Neural cell (in vitro differentiated cells): Measurements from ENCODE around the gene GP2. TPM values are rescaled to one million over a fixed set of nuclear protein-coding genes. Genes with fewer than 3 reads are reported as not detected.

Source experiments
- H2AFZ ChIP-seq: fragments of 200-600, 300-800 bp; sonication (generic), shearing (Covaris generic); 2 replicates; pipeline ENCODE4 v1.6.0; 2014; ENCODE audit warnings: low read depth, mild to moderate bottlenecking, antibody characterized with exemption, low read length, moderate library complexity
- H3F3A ChIP-seq: fragments of 200-600 bp; shearing (Covaris generic); 2 replicates; pipeline ENCODE4 v1.6.1; 2016; ENCODE audit warnings: mild to moderate bottlenecking, moderate library complexity, mixed read lengths, antibody characterized with exemption, low read length; ENCODE audit not compliant: insufficient read depth, poor library complexity, severe bottlenecking
- H3K27ac ChIP-seq: fragments of 200-600, 300-800 bp; sonication (generic), shearing (Covaris generic); 2 replicates; pipeline ENCODE4 v1.5.1; 2014; ENCODE audit warnings: mild to moderate bottlenecking, low read length, moderate library complexity
- H3K27me3 ChIP-seq: fragments of 300-800, 200-600 bp; sonication (generic), shearing (Covaris generic); 2 replicates; pipeline ENCODE4 v1.6.0; 2014; ENCODE audit warnings: mild to moderate bottlenecking, low read depth, low read length, moderate library complexity; ENCODE audit not compliant: insufficient read depth
- H3K36me3 ChIP-seq: fragments of 300-800, 200-600 bp; sonication (generic), shearing (Covaris generic); 2 replicates; pipeline ENCODE4 v1.5.1; 2014; ENCODE audit warnings: mild to moderate bottlenecking, antibody characterized with exemption, low read length, moderate library complexity; ENCODE audit not compliant: insufficient read depth
- H3K4me2 ChIP-seq: fragments of 300-800, 200-600 bp; sonication (generic), shearing (Covaris generic); 2 replicates; pipeline ENCODE4 v1.6.0; 2014; ENCODE audit warnings: mild to moderate bottlenecking, low read length
- H3K4me3 ChIP-seq: fragments of 300-800, 200-600 bp; sonication (generic), shearing (Covaris generic); 2 replicates; pipeline ENCODE4 v1.5.1; 2014; ENCODE audit warnings: mild to moderate bottlenecking, low read length, moderate library complexity
- H3K79me2 ChIP-seq: fragments of 200-600 bp; shearing (Covaris generic); replicated peaks from 2 replicates; pipeline ENCODE4 v1.6.0; 2014; ENCODE audit warnings: mild to moderate bottlenecking, low read length, moderate library complexity; ENCODE audit not compliant: insufficient read depth
- H3K9ac ChIP-seq: fragments of 300-800, 200-600 bp; sonication (generic), shearing (Covaris generic); 2 replicates; pipeline ENCODE4 v1.6.1; 2016; ENCODE audit warnings: mild to moderate bottlenecking, low read length, mixed read lengths
- H3K9me2 ChIP-seq: fragments of 200-600 bp; shearing (Covaris generic); 2 replicates; pipeline ENCODE4 v1.6.1; 2016; ENCODE audit warnings: mild to moderate bottlenecking, low read length, mixed read lengths; ENCODE audit not compliant: insufficient read depth
- H3K9me3 ChIP-seq: fragments of 200-600, 300-800 bp; sonication (generic), shearing (Covaris generic); 2 replicates; pipeline ENCODE4 v1.6.1; 2016; ENCODE audit warnings: mild to moderate bottlenecking, mixed run types, low read length, moderate library complexity, mixed read lengths
- H4K20me1 ChIP-seq: fragments of 200-600 bp; shearing (Covaris generic); 2 replicates; pipeline ENCODE4 v1.6.1; 2016; ENCODE audit warnings: mild to moderate bottlenecking, mixed run types; ENCODE audit not compliant: insufficient read depth
- EP300 ChIP-seq: fragments of 450-650 bp; conservative IDR thresholded peaks from 2 replicates; pipeline ENCODE4 v1.6.1; 2014; ENCODE audit warnings: antibody characterized with exemption, mild to moderate bottlenecking, moderate library complexity; ENCODE audit not compliant: poor library complexity, severe bottlenecking
- EZH2 ChIP-seq: fragments of 200-600, 300-800 bp; shearing (Covaris generic), sonication (generic); IDR thresholded peaks from 2 replicates; pipeline ENCODE4 v1.6.1; 2014; ENCODE audit warnings: antibody characterized with exemption, low read length, borderline replicate concordance, mild to moderate bottlenecking; ENCODE audit not compliant: insufficient read depth, poor library complexity, severe bottlenecking
- MXI1 ChIP-seq: fragments of 450-650 bp; conservative IDR thresholded peaks from 2 replicates; pipeline ENCODE4 v1.6.1; 2014; ENCODE audit warnings: antibody characterized with exemption, mild to moderate bottlenecking; ENCODE audit not compliant: poor library complexity, severe bottlenecking
- POLR2AphosphoS5 ChIP-seq: IDR thresholded peaks from 2 replicates; pipeline ENCODE4 v1.6.1; 2012
- RAD21 ChIP-seq: fragments of 450-650 bp; conservative IDR thresholded peaks from 2 replicates; pipeline ENCODE4 v1.6.1; 2014; ENCODE audit warnings: antibody characterized with exemption, mild to moderate bottlenecking, moderate library complexity
- SMC3 ChIP-seq: fragments of 450-650 bp; conservative IDR thresholded peaks from 2 replicates; pipeline ENCODE4 v1.6.1; 2014; ENCODE audit warnings: antibody characterized with exemption, mild to moderate bottlenecking, moderate library complexity; ENCODE audit not compliant: poor library complexity
- TAF1 ChIP-seq: IDR thresholded peaks from 2 replicates; pipeline ENCODE4 v1.6.1; 2012; ENCODE audit warnings: low read depth
- polyA plus RNA-seq: library from polyadenylated mRNA; depleted of rRNA; stranded (reverse); fragments of >200 nt; gene quantifications from 2 replicates; pipeline ENCODE4 v1.2.3, GENCODE V29; 2014
- TF ChIP-seq, protein P1 (sequence below): fragments of 450-650 bp; IDR thresholded peaks from 2 replicates; pipeline ENCODE4 v1.5.1; 2014; ENCODE audit warnings: antibody characterized with exemption, mild to moderate bottlenecking, moderate library complexity; ENCODE audit not compliant: poor library complexity, severe bottlenecking
- TF ChIP-seq, protein P2 (sequence below): IDR thresholded peaks from 2 replicates; pipeline ENCODE4 v1.6.1; 2012; ENCODE audit warnings: borderline replicate concordance

The GP2 gene
- polyA plus RNA-seq, 1 donor from 2014 or later = not detected

DNA sequence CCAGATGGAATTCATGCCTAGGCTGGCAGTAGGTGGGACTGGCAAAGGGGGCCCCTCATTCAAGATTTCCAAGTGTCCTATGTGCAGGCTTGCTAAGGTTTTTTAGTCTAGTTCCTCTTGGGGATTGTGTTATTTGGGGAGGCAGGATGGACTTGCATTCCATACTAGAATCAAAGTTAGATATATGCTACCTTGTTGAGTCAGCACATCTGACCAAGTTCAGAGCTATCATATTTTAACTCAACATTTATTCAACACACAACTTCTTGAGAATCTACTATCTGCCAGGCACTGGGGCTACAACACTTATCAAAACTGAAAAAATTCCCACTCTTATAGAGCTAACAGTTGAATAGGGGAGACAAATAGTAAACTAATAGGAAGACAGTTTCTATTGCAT, 6.7 kb downstream of the GP2 start:
- H3K9me2 ChIP-seq = no peaks in the 10 kb centered on the region
- H3K27me3 ChIP-seq = no peaks in the 10 kb centered on the region
- H3K27ac ChIP-seq = no peak overlapping the region
- H3F3A ChIP-seq = no peaks in the 10 kb centered on the region
- no peaks in the 10 kb centered on the region for H3K79me2 ChIP-seq
- no peak overlapping the region for H3K4me2 ChIP-seq
- H4K20me1 ChIP-seq = no peaks in the 10 kb centered on the region
- H2AFZ ChIP-seq = no peak overlapping the region
- no peak overlapping the region for H3K9ac ChIP-seq
- TF ChIP-seq, protein P1, sequence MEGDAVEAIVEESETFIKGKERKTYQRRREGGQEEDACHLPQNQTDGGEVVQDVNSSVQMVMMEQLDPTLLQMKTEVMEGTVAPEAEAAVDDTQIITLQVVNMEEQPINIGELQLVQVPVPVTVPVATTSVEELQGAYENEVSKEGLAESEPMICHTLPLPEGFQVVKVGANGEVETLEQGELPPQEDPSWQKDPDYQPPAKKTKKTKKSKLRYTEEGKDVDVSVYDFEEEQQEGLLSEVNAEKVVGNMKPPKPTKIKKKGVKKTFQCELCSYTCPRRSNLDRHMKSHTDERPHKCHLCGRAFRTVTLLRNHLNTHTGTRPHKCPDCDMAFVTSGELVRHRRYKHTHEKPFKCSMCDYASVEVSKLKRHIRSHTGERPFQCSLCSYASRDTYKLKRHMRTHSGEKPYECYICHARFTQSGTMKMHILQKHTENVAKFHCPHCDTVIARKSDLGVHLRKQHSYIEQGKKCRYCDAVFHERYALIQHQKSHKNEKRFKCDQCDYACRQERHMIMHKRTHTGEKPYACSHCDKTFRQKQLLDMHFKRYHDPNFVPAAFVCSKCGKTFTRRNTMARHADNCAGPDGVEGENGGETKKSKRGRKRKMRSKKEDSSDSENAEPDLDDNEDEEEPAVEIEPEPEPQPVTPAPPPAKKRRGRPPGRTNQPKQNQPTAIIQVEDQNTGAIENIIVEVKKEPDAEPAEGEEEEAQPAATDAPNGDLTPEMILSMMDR = no peak
- TF ChIP-seq MXI1 (no peak), TAF1 (no peak), POLR2AphosphoS5 (no peak), EP300 (no peak), RAD21 (no peak), SMC3 (no peak), EZH2 (no peak)
- no peak overlapping the region for H3K4me3 ChIP-seq
- H3K36me3 ChIP-seq = no peaks in the 10 kb centered on the region
- H3K9me3 ChIP-seq = no peaks in the 10 kb centered on the region

DNA sequence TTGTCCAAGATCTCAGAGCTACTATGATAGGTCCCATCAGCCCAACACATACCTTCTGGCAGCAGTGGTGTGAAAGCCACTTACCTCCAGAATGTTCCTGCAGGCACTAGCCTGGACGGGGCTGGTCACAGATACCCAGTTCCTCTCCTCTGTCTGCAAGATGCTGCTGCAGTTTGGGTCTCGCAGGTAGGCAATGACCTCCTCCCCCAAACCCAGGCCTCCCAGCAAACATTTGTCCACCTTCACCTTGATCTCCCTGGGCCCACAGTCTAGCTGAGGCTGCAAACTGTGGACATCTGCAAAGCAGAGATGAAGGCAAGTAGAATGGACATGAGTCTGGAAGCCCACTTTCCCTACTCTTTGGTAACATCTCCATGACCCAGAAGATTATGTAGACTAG, 7.1 kb downstream of the GP2 start:
- H3K36me3 ChIP-seq = no peaks in the 10 kb centered on the region
- no peak overlapping the region for H3K27ac ChIP-seq
- no peaks in the 10 kb centered on the region for H3K79me2 ChIP-seq
- H4K20me1 ChIP-seq = no peaks in the 10 kb centered on the region
- H2AFZ ChIP-seq = no peak overlapping the region
- TF ChIP-seq POLR2AphosphoS5 (no peak), EZH2 (no peak), RAD21 (no peak), EP300 (no peak), MXI1 (no peak), SMC3 (no peak), TAF1 (no peak)
- TF ChIP-seq, protein P2, sequence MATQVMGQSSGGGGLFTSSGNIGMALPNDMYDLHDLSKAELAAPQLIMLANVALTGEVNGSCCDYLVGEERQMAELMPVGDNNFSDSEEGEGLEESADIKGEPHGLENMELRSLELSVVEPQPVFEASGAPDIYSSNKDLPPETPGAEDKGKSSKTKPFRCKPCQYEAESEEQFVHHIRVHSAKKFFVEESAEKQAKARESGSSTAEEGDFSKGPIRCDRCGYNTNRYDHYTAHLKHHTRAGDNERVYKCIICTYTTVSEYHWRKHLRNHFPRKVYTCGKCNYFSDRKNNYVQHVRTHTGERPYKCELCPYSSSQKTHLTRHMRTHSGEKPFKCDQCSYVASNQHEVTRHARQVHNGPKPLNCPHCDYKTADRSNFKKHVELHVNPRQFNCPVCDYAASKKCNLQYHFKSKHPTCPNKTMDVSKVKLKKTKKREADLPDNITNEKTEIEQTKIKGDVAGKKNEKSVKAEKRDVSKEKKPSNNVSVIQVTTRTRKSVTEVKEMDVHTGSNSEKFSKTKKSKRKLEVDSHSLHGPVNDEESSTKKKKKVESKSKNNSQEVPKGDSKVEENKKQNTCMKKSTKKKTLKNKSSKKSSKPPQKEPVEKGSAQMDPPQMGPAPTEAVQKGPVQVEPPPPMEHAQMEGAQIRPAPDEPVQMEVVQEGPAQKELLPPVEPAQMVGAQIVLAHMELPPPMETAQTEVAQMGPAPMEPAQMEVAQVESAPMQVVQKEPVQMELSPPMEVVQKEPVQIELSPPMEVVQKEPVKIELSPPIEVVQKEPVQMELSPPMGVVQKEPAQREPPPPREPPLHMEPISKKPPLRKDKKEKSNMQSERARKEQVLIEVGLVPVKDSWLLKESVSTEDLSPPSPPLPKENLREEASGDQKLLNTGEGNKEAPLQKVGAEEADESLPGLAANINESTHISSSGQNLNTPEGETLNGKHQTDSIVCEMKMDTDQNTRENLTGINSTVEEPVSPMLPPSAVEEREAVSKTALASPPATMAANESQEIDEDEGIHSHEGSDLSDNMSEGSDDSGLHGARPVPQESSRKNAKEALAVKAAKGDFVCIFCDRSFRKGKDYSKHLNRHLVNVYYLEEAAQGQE = no peak
- TF ChIP-seq, protein P1 = no peak
- H3K9ac ChIP-seq = no peak overlapping the region
- H3K4me2 ChIP-seq = no peak overlapping the region
- H3K9me3 ChIP-seq = no peaks in the 10 kb centered on the region
- no peaks in the 10 kb centered on the region for H3F3A ChIP-seq
- no peaks in the 10 kb centered on the region for H3K27me3 ChIP-seq
- H3K9me2 ChIP-seq = no peaks in the 10 kb centered on the region
- H3K4me3 ChIP-seq = no peak overlapping the region
